GM21737 (cell line): ENCODE measurements around the gene HOXA6.
A peak's percentile ranks its signal among the peaks of the same experiment; 100 is the strongest.

Source experiments
- ATAC-seq: cut with Tn5 transposase; IDR thresholded peaks from one replicate; pipeline ENCODE4 v1.9.1; 2021; ENCODE audit warnings: mild to moderate bottlenecking, moderate library complexity; ENCODE audit not compliant: unreplicated experiment

Gene HOXA6

GRCh38 chr7:27152816-27153442 lies 5.4 kb upstream of the HOXA6 start:
- ATAC-seq, result no peak

- no peak for ATAC-seq
Measured at GRCh38 chr7:27151931-27152815, 4.6 kb upstream of the HOXA6 start, which contains the start of gene HOXA3. Gene HOXA3 (minus strand): TSS chr7:27152583. CDS start chr7:27110640, 41,943 bp downstream.

GRCh38 chr7:27151341-27151930 lies 3.9 kb upstream of the HOXA6 start:
- no peak for ATAC-seq

- ATAC-seq, result peak; percentile 61
Measured at GRCh38 chr7:27150568-27151340, 3.2 kb upstream of the HOXA6 start.

- ATAC-seq, result no peak
Measured at GRCh38 chr7:27149842-27150567, 2.4 kb upstream of the HOXA6 start.

- ATAC-seq, result no peak
Measured at GRCh38 chr7:27148756-27149641, 1.4 kb upstream of the HOXA6 start.

GRCh38 chr7:27148031-27148755 lies 619 bp upstream of the HOXA6 start:
- no peak for ATAC-seq

- ATAC-seq, result no peak
Measured at GRCh38 chr7:27146491-27147198, 929 bp downstream of the HOXA6 start.

GRCh38 chr7:27145914-27146412 lies 1.6 kb downstream of the HOXA6 start:
- no peak for ATAC-seq

GRCh38 chr7:27145165-27145913 lies 2.2 kb downstream of the HOXA6 start:
- ATAC-seq, result no peak

- ATAC-seq, result no peak
Measured at GRCh38 chr7:27144781-27145164, 2.8 kb downstream of the HOXA6 start.

GRCh38 chr7:27143950-27144780 lies 3.4 kb downstream of the HOXA6 start:
- ATAC-seq, result no peak

GRCh38 chr7:27143023-27143949 lies 4.3 kb downstream of the HOXA6 start, which contains the start of gene HOXA5:
Gene HOXA5 (minus strand): TSS chr7:27143681. CDS start chr7:27143607, 74 bp downstream.
- no peak for ATAC-seq

GRCh38 chr7:27142580-27143022 lies 5.0 kb downstream of the HOXA6 start:
- no peak for ATAC-seq

GRCh38 chr7:27141923-27142579 lies 5.5 kb downstream of the HOXA6 start:
- ATAC-seq, result no peak
